Measurements from ENCODE around the gene AMFR. TPM values are rescaled to one million over a fixed set of nuclear protein-coding genes. Genes with fewer than 3 reads are reported as not detected.

The AMFR gene
- total RNA-seq, 1 experiment from 2014 or later: 209 TPM

DNA sequence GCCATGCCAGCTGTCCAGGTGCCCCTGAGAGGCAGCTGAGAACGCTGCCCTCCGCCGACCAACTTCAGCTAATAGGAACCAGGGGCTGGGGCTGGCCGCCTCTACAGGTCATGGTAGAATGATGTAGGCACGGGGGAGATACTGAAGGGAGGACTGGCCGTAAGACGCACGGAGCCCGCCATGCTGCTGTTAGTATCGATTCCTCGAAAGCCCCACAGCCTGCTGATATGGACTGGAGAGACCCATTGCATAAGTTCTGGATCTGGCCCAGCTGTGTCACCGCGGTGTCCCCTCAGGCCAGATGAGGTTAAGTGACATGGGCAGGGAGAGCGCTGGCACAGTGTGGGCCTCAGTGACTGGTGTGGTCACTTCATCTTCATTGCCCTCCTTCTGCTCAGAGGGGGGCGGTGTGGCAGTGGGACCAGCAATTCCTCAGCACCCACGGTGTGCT is 75.6 kb downstream of the AMFR start:
- DNase-seq (ENCODE audit: extremely low read depth, low read depth): no peak

GRCh38 chr16:56349086-56349415 is 76.3 kb downstream of the AMFR start:
- DNase-seq (ENCODE audit: extremely low read depth, low read depth): no peak

GRCh38 chr16:56348168-56349085 is 76.9 kb downstream of the AMFR start:
- DNase-seq (ENCODE audit: extremely low read depth, low read depth): no peak

DNA sequence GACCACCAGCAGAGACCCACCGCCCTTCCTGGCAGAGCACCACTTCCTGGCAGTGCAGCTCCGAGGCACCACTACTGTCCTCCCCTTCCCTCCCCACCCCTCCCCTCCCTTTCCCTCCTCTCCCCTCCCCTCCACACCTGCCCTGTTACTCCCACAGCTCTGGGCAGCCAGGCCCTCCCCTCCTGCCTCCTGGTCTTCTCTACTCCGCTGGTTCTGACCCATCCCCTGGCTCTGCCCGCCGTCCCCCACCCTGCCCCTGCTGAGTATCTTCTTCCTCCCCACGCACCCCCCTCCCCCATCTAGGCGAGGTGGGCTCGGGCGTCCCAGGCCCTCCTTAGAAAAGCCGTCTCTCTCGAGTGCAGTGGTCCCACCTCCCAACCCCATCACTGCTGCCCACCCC is 77.7 kb downstream of the AMFR start:
- no peak for DNase-seq (ENCODE audit: extremely low read depth, low read depth)

GRCh38 chr16:56347166-56347565 is 78.2 kb downstream of the AMFR start:
- DNase-seq (ENCODE audit: extremely low read depth, low read depth): no peak

DNA sequence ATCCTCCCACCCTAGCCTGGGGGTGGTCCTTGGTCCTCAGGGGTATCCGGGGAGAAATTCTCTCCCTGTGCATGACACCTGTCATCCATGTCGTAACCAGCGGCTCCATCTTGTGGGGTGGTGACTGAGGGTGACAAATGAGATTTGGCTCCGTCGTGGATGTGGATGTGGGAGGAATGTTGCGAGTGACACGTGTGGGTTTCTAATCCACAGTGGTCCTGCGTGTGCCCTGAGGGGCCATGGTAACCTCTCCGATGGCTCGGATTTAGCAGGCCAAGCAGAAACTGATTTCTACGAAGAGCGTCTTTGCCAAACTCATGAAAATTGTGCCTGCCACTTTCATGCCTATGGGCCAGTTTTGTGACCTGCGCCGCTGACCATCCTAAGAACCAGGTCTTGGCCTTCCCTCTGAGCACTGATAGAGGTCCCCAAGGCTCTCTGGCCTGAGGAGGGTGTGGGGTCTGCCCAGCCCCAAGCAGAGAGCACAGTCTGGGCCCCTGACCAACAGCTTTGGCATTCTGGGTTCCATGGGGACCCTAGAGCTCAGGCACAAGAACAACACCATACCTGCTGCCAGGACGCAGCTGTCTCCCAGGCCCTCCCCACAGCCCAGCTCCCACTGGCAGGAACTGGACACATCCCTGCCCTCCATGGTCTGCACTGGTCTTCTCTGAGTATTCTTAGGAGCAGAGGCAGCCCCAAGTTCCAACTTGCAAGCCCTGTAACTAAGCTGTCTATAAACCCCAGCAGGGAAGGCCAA is 79.0 kb downstream of the AMFR start:
- no peak for DNase-seq (ENCODE audit: extremely low read depth, low read depth)

DNA sequence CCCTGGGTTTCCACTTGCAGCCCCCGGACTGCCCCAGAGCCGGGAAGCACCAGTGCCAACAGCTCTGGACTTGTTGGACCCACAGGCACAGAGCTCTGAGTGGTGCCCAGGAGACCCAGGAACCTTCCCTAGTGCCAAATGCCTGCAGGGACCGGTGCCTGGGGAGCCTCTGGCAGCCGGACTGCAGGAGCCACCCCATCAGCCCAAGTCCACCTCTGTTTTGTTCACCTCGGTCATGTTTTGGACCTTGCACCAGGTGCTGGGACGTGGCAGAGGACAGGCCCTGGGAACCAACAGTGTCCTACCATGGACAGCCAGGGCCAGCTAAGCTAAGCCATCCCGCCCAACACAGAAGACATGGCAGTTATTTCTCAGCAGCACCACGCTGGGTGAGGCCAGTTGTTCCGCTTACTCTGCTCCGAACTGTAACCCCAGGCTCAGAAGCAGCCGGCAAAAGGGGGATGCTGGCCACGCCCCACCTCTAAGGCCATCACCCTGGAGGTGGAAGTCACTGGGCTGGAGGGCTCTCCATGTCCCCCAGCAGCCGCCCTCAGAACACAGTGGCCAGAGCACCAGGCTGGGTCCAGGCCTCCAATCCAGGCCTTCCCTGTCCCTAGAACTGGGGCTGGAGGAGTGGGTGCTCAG is 79.8 kb downstream of the AMFR start:
- DNase-seq (ENCODE audit: extremely low read depth, low read depth): no peak

- no peak for DNase-seq (ENCODE audit: extremely low read depth, low read depth)
These were observed 80.6 kb downstream of the AMFR start for GRCh38 chr16:56344518-56345405.

- no peak for DNase-seq (ENCODE audit: extremely low read depth, low read depth)
These were observed 81.5 kb downstream of the AMFR start for GRCh38 chr16:56343661-56344517.

- DNase-seq (ENCODE audit: extremely low read depth, low read depth): no peak
These were observed 83.5 kb downstream of the AMFR start for GRCh38 chr16:56341656-56342399.

GRCh38 chr16:56340864-56341365 is 84.4 kb downstream of the AMFR start:
- no peak for DNase-seq (ENCODE audit: extremely low read depth, low read depth)

GRCh38 chr16:56340416-56340815 is 84.9 kb downstream of the AMFR start:
- no peak for DNase-seq (ENCODE audit: extremely low read depth, low read depth)

- no peak for DNase-seq (ENCODE audit: extremely low read depth, low read depth)
These were observed 85.7 kb downstream of the AMFR start for GRCh38 chr16:56339431-56340195.

DNA sequence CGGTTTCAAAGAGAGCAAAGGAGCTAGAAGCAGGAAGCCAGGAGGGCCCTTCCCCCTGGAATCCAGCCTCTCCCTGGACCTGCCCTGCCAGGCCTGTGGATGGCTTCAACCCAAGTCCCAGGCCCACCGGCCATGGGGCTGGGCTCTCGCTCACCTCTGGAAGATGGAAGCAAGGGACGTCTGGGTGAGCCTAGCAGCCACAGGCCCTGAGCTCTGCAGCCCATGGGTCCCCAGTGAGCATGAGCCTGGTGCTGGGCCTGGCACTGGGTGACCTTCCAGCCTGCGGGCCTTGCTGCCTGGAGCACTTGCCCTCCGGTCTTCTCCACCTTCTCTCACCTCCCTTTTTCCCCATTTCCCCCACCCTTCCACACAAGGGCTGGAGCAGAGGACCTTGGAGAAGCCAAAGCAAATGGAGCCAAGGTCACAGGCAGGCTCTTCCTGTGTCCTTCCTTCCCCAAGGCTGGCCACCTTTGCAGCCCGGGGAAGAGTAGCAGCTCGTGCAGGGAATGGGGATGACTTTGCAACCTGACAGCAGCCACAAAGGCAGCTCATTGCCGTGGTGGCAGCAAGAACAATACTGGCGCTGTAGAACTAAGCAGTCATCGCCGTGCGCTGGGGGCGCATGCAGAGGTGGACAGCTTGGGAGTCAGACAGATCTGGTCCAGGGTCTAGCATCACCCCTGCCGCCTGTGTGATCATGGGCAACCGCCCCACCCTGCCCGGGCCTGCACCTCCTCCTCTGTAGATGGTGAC is 86.6 kb downstream of the AMFR start:
- DNase-seq (ENCODE audit: extremely low read depth, low read depth): no peak

DNA sequence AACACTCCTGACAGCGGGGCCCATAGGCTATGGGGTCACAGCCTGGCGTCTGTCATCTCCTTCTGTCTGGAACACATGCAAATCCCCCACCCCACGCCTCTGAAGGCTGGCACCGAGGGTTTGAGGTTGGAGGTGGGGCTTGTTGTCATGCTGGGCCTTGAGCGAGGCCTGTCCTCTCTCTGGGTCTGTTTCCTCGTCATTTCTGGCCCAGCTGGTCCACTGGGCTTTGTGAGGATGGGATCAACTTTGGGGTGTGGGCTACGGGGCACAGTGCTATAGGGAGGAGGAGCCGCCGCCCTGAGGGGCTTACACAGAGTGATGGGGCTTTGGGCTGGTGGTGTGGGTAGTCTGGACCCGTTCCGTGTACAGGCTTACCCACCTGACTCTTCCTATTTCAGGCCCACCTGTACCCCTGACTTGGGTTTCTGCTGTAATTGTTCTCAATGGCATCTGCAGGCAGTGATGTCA is 87.5 kb downstream of the AMFR start:
- DNase-seq (ENCODE audit: extremely low read depth, low read depth): no peak

GRCh38 chr16:56337131-56337857 is 88.1 kb downstream of the AMFR start:
- no peak for DNase-seq (ENCODE audit: extremely low read depth, low read depth)

Measured in NCI-H460 (cell line).